GOT3 (cell line): Measurements from ENCODE around the gene CBARP.
A peak's percentile ranks its signal among the peaks of the same experiment; 100 is the strongest.

Experiments
- DNase-seq: peaks from one replicate; lab custom pipeline; 2025; ENCODE audit warnings: mixed read lengths; lab: John Stamatoyannopoulos, UW

Gene CBARP

GRCh38 chr19:1239796-1240737, 2.3 kb upstream of the CBARP start:
- DNase-seq, result peak; percentile 74

GRCh38 chr19:1239420-1239795, 1.6 kb upstream of the CBARP start:
- DNase-seq, result no peak

GRCh38 chr19:1238369-1239303, 831 bp upstream of the CBARP start:
- DNase-seq, result no peak

GRCh38 chr19:1237027-1237659, 662 bp downstream of the CBARP start:
- no peak for DNase-seq

- DNase-seq, result no peak
Observed at GRCh38 chr19:1236576-1236975, 1.2 kb downstream of the CBARP start.

GRCh38 chr19:1235625-1236538, 1.9 kb downstream of the CBARP start:
- DNase-seq, result no peak

- no peak for DNase-seq
Observed at GRCh38 chr19:1234955-1235380, 2.8 kb downstream of the CBARP start.

GRCh38 chr19:1234051-1234954, 3.5 kb downstream of the CBARP start:
- DNase-seq, result no peak

GRCh38 chr19:1233115-1233667, 4.6 kb downstream of the CBARP start:
- no peak for DNase-seq

- DNase-seq, result no peak
Observed at GRCh38 chr19:1232652-1233072, 5.1 kb downstream of the CBARP start.

GRCh38 chr19:1231729-1232637, 5.8 kb downstream of the CBARP start:
- DNase-seq, result no peak

- DNase-seq, result no peak
Observed at GRCh38 chr19:1230783-1231489, 6.9 kb downstream of the CBARP start.

- DNase-seq, result no peak
Observed at GRCh38 chr19:1229924-1230782, 7.7 kb downstream of the CBARP start.

- DNase-seq, result no peak
Observed at GRCh38 chr19:1229056-1229923, 8.5 kb downstream of the CBARP start.

GRCh38 chr19:1228161-1228957, 9.4 kb downstream of the CBARP start:
- no peak for DNase-seq
